ENCODE data around the gene OBSCN.

- TF ChIP-seq CTCF (IDR thresholded peaks at IDR 0.05; ENCODE audit: insufficient read depth, low read length), result no peak
- no peak for TF ChIP-seq POLR2AphosphoS5 (IDR thresholded peaks at IDR 0.05; ENCODE audit: low read depth)
- no peak for TF ChIP-seq SPI1 (IDR thresholded peaks at IDR 0.05; ENCODE audit: borderline replicate concordance, low read depth)
- TF ChIP-seq, protein P1, sequence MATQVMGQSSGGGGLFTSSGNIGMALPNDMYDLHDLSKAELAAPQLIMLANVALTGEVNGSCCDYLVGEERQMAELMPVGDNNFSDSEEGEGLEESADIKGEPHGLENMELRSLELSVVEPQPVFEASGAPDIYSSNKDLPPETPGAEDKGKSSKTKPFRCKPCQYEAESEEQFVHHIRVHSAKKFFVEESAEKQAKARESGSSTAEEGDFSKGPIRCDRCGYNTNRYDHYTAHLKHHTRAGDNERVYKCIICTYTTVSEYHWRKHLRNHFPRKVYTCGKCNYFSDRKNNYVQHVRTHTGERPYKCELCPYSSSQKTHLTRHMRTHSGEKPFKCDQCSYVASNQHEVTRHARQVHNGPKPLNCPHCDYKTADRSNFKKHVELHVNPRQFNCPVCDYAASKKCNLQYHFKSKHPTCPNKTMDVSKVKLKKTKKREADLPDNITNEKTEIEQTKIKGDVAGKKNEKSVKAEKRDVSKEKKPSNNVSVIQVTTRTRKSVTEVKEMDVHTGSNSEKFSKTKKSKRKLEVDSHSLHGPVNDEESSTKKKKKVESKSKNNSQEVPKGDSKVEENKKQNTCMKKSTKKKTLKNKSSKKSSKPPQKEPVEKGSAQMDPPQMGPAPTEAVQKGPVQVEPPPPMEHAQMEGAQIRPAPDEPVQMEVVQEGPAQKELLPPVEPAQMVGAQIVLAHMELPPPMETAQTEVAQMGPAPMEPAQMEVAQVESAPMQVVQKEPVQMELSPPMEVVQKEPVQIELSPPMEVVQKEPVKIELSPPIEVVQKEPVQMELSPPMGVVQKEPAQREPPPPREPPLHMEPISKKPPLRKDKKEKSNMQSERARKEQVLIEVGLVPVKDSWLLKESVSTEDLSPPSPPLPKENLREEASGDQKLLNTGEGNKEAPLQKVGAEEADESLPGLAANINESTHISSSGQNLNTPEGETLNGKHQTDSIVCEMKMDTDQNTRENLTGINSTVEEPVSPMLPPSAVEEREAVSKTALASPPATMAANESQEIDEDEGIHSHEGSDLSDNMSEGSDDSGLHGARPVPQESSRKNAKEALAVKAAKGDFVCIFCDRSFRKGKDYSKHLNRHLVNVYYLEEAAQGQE (IDR thresholded peaks at IDR 0.05; ENCODE audit: insufficient replicate concordance, low read depth), result no peak
Observed at GRCh38 chr1:228293393-228293792, 85.5 kb downstream of the OBSCN start.

Data from HL-60 (cell line).